ENCODE results near the gene CCPG1.
"Not testable (repeated sequence)": the region's sequence is repeated elsewhere in the genome, so short reads cannot be mapped to it uniquely, and the experiment has no call there.

Gene CCPG1

GRCh38 chr15:55408976-55409375 lies 817 bp upstream of the CCPG1 start:
- H3K27ac ChIP-seq (ENCODE audit: low read depth, low read length): peak overlapping the region; percentile 21
- H3K4me1 ChIP-seq (ENCODE audit: control insufficient read depth, insufficient read depth, low read length): not testable (repeated sequence)

DNA sequence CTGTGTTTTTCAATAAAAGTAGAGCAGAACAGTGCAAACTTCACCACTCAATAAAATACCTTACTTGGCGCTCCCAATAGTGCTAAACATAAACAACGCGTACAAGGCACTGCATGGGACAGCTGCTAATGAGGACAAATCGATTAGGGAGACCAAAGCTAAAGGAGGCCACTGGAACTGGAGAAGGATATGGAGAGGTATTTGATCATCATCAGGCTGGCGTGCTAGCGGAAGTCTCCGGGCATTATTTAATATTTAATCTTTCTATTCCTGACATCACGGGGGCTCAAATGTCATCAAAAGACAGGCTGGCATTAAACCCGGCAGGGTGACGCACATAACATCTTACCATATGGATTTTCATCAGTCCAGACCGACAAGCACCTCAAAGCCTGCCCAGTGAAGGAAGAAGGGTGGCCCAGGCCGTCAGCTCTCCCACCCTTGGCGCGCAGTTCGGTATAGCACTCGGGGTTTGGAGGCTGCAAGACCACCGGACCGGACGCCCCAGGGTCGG lies 604 bp downstream of the CCPG1 start:
- H3K9ac ChIP-seq (ENCODE audit: low read length): peak overlapping the region; percentile 92
- no peaks in the 10 kb centered on the region for H3K36me3 ChIP-seq (ENCODE audit: control insufficient read depth, insufficient read depth, low read length)
- H3K4me3 ChIP-seq (ENCODE audit: low read length): peak overlapping the region; percentile 99
- no peaks in the 10 kb centered on the region for H3K27me3 ChIP-seq (ENCODE audit: control insufficient read depth, insufficient read depth, low read length)
- H3K4me1 ChIP-seq (ENCODE audit: control insufficient read depth, insufficient read depth, low read length): peaks cover 4% of the 10 kb centered on the region
- H3K27ac ChIP-seq (ENCODE audit: low read depth, low read length): peak overlapping the region; percentile 88

More at GRCh38 chr15:55408976-55409375, 817 bp upstream of the CCPG1 start:
- H3K27me3 ChIP-seq (ENCODE audit: control insufficient read depth, insufficient read depth, low read length); H3K36me3 ChIP-seq (ENCODE audit: control insufficient read depth, insufficient read depth, low read length): not testable (repeated sequence)
- H3K4me3 ChIP-seq (ENCODE audit: low read length): peak overlapping the region; percentile 99
- H3K9ac ChIP-seq (ENCODE audit: low read length): peak overlapping the region; percentile 32

DNA sequence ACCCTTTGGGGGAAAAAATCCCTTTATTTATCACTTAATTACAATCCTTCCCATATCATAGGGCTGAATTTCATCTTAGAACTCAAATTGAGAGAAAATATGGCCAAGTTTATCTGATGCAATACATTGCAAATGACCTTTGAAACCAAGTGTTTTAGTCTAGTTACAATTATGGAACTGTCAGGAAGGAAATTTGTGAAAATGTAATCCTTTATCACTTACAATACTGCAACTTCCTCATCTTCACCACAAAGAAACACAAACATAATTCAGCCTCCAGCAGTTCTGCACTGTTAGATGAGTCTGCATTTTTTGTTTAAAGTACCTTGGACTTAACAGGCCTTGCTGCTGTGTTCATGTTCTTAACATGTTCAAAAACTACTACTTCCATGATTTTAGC lies 4.6 kb downstream of the CCPG1 start:
- Histone ChIP-seq H3K27me3 (ENCODE audit: control insufficient read depth, insufficient read depth, low read length) (no peaks in the 10 kb centered on the region), H3K4me1 (ENCODE audit: control insufficient read depth, insufficient read depth, low read length) (peaks cover under 1% of the 10 kb centered on the region), H3K36me3 (ENCODE audit: control insufficient read depth, insufficient read depth, low read length) (no peaks in the 10 kb centered on the region), H3K9ac (ENCODE audit: low read length) (no peak overlapping the region), H3K4me3 (ENCODE audit: low read length) (no peak overlapping the region), H3K27ac (ENCODE audit: low read depth, low read length) (no peak overlapping the region)

DNA sequence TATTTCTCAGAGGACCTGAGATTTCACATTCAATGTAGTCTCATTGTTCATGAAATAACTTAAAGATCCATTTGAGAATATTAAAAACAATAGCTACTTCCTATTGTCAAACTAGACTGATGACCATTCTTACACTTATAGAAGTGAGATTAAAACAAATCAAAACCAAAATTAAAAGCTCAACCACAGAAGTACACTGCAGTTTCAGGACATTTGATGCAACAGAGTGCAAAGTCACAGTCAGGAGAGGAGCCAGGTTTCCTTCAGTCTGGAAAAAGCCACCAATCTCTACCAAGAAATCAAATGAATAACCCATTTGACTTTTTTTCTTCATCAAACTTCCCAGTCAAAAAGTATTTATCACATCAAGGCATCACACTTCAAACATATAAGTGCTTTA lies 5.5 kb downstream of the CCPG1 start:
- H3K4me3 ChIP-seq (ENCODE audit: low read length): no peak overlapping the region
- no peaks in the 10 kb centered on the region for H3K36me3 ChIP-seq (ENCODE audit: control insufficient read depth, insufficient read depth, low read length)
- no peak overlapping the region for H3K9ac ChIP-seq (ENCODE audit: low read length)
- no peaks in the 10 kb centered on the region for H3K27me3 ChIP-seq (ENCODE audit: control insufficient read depth, insufficient read depth, low read length)
- H3K27ac ChIP-seq (ENCODE audit: low read depth, low read length): no peak overlapping the region
- no peaks in the 10 kb centered on the region for H3K4me1 ChIP-seq (ENCODE audit: control insufficient read depth, insufficient read depth, low read length)

DNA sequence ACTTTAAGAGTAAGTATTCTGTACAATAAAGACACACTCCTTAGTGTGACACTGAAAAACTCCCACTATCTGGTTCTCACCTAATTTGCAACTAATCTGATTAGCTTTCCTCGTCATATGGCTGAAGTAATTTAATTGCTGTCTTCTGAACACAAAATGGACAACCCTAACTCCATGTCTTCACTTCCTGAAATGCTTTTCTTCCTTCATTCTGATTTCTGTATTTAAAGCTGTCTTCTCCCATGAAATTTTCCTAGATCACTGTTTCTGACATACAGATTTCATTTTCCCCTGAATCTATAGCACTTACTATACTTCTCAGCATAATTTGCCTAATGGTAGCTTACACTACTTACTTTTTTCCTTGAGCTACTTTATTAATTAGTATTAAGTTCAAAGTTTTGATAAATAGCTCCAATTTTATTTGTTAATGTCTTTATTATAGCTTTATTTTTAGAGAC lies 6.3 kb downstream of the CCPG1 start:
- no peak overlapping the region for H3K4me3 ChIP-seq (ENCODE audit: low read length)
- H3K9ac ChIP-seq (ENCODE audit: low read length): no peak overlapping the region
- H3K27me3 ChIP-seq (ENCODE audit: control insufficient read depth, insufficient read depth, low read length): no peaks in the 10 kb centered on the region
- H3K4me1 ChIP-seq (ENCODE audit: control insufficient read depth, insufficient read depth, low read length): no peaks in the 10 kb centered on the region
- no peak overlapping the region for H3K27ac ChIP-seq (ENCODE audit: low read depth, low read length)
- H3K36me3 ChIP-seq (ENCODE audit: control insufficient read depth, insufficient read depth, low read length): no peaks in the 10 kb centered on the region

- not testable (repeated sequence) for H3K4me3 ChIP-seq (ENCODE audit: low read length); H3K27me3 ChIP-seq (ENCODE audit: control insufficient read depth, insufficient read depth, low read length); H3K27ac ChIP-seq (ENCODE audit: low read depth, low read length); H3K9ac ChIP-seq (ENCODE audit: low read length); H3K36me3 ChIP-seq (ENCODE audit: control insufficient read depth, insufficient read depth, low read length); H3K4me1 ChIP-seq (ENCODE audit: control insufficient read depth, insufficient read depth, low read length)
Measured at GRCh38 chr15:55400050-55400449, 8.1 kb downstream of the CCPG1 start.

DNA sequence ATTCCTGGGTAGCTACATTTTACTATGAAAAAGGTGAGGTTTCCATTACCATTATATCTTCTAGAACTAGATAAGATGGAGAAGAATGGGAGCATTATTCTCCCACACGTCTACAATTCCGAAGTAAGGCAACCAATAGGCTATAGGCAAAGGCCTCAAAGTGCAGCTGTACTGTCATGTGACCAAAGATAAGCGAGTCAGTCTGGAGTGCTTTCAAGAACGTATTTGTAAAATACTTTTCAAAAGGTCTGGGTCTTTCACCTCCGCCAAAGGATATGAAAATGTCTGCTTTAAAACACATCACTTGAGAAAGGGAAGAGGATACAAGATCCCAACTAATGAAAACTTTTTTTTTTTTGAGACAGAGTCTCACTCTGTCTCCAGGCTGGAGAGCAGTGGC lies 9.9 kb downstream of the CCPG1 start:
- Histone ChIP-seq H3K4me3 (ENCODE audit: low read length) (no peak overlapping the region), H3K9ac (ENCODE audit: low read length) (no peak overlapping the region), H3K27me3 (ENCODE audit: control insufficient read depth, insufficient read depth, low read length) (no peaks in the 10 kb centered on the region), H3K36me3 (ENCODE audit: control insufficient read depth, insufficient read depth, low read length) (no peaks in the 10 kb centered on the region), H3K4me1 (ENCODE audit: control insufficient read depth, insufficient read depth, low read length) (no peaks in the 10 kb centered on the region), H3K27ac (ENCODE audit: low read depth, low read length) (no peak overlapping the region)

DNA sequence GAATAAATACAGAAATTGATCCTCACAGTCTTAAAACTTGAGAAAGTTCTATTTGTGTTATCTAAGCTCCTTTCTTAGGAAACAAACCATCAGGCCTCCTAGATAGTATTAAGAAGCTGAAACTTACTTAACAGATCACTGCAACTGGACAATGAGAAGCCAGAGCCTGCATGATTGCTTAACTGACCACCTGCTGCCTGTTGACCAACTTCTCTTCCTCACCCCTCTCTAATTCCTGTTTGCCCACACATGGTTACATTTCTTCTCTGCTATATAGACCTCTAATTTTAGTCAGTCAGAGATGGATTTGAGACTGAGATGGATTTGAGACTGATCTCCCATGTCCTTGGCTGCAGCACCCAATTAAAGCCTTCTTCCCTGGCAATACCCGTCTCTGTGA lies 13.5 kb downstream of the CCPG1 start:
- Histone ChIP-seq H3K4me3 (ENCODE audit: low read length) (no peak overlapping the region), H3K4me1 (ENCODE audit: control insufficient read depth, insufficient read depth, low read length) (no peaks in the 10 kb centered on the region), H3K36me3 (ENCODE audit: control insufficient read depth, insufficient read depth, low read length) (no peaks in the 10 kb centered on the region), H3K27ac (ENCODE audit: low read depth, low read length) (no peak overlapping the region), H3K27me3 (ENCODE audit: control insufficient read depth, insufficient read depth, low read length) (no peaks in the 10 kb centered on the region), H3K9ac (ENCODE audit: low read length) (no peak overlapping the region)

DNA sequence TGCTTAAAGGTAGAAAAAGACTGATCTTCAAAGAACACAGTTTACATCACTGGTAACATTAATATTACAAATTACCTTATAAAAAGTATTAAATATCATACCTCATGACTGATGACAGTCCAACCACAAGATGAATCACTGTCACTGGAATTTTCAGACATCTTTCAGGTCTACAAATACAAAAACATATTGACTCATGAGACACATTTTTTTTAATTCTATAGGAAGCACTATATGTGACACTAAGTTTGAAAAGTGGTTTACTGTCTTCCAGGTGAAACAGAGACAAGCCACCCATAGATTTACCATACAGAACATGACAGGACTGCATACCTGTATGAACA lies 18.9 kb downstream of the CCPG1 start:
- Histone ChIP-seq H3K27me3 (ENCODE audit: control insufficient read depth, insufficient read depth, low read length) (no peaks in the 10 kb centered on the region), H3K36me3 (ENCODE audit: control insufficient read depth, insufficient read depth, low read length) (peaks cover 10% of the 10 kb centered on the region), H3K27ac (ENCODE audit: low read depth, low read length) (no peak overlapping the region), H3K9ac (ENCODE audit: low read length) (no peak overlapping the region), H3K4me3 (ENCODE audit: low read length) (no peak overlapping the region), H3K4me1 (ENCODE audit: control insufficient read depth, insufficient read depth, low read length) (no peaks in the 10 kb centered on the region)

DNA sequence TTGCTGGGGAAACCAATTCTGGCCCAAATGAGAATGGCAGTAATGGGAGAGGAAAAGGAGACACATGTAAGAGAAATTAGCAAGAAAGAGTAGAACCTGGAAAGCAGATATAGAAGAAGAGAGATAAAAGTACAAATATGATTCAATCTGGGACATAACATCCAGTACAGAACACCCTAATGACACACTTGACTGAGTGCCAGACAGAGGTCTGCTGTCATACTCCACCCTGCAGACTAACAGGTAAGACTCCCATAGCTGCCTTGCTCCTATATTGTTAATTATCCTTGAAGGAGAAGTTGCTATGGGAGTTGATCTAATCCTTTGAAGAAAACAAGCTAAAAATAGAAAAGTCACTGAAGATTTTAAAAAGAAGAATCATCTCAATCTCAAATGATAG lies 21.1 kb downstream of the CCPG1 start:
- H3K27me3 ChIP-seq (ENCODE audit: control insufficient read depth, insufficient read depth, low read length): no peaks in the 10 kb centered on the region
- H3K4me1 ChIP-seq (ENCODE audit: control insufficient read depth, insufficient read depth, low read length): no peaks in the 10 kb centered on the region
- no peak overlapping the region for H3K9ac ChIP-seq (ENCODE audit: low read length)
- H3K4me3 ChIP-seq (ENCODE audit: low read length): no peak overlapping the region
- H3K27ac ChIP-seq (ENCODE audit: low read depth, low read length): no peak overlapping the region
- peaks cover 10% of the 10 kb centered on the region for H3K36me3 ChIP-seq (ENCODE audit: control insufficient read depth, insufficient read depth, low read length)

DNA sequence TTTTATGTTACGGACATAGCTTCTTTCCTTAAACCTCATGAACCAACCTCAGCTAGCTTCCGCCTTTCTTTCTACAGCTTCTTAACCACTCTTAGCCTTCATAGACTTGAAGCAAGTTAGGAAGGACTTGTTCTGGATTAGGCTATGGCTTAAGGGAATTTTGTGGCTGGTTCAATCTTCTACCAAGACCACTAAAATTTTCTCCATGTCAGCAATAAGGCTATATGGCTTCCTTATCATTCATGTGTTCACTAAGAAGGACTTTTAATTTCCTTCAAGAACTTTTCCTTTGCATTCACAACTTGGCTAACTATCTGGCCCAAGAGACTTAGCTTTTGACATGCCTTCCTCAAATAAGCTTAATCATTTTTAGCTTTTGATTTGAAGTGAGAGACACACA lies 24.5 kb downstream of the CCPG1 start:
- Histone ChIP-seq H3K4me3 (ENCODE audit: low read length) (no peak overlapping the region), H3K9ac (ENCODE audit: low read length) (no peak overlapping the region), H3K27me3 (ENCODE audit: control insufficient read depth, insufficient read depth, low read length) (no peaks in the 10 kb centered on the region), H3K27ac (ENCODE audit: low read depth, low read length) (no peak overlapping the region), H3K36me3 (ENCODE audit: control insufficient read depth, insufficient read depth, low read length) (peaks cover 12% of the 10 kb centered on the region), H3K4me1 (ENCODE audit: control insufficient read depth, insufficient read depth, low read length) (no peaks in the 10 kb centered on the region)

DNA sequence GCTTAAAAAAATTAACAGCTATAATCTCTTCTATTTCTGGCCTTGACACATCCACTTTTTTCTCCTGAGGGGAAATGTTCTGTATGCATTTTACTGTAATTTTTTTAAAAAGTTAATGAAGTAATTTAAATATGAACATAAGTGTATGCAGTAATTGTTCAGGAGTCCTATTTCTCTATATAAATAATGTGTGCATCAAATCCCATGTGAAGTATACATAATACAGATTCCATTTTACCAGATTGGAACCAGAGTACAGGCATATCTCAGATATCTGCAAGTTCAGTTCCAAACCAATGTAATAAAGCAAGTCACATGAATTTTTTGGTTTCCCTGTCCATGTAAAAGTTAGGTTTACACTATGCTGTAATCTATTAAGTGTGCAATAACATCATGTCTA lies 26.6 kb downstream of the CCPG1 start:
- peaks cover 7% of the 10 kb centered on the region for H3K36me3 ChIP-seq (ENCODE audit: control insufficient read depth, insufficient read depth, low read length)

DNA sequence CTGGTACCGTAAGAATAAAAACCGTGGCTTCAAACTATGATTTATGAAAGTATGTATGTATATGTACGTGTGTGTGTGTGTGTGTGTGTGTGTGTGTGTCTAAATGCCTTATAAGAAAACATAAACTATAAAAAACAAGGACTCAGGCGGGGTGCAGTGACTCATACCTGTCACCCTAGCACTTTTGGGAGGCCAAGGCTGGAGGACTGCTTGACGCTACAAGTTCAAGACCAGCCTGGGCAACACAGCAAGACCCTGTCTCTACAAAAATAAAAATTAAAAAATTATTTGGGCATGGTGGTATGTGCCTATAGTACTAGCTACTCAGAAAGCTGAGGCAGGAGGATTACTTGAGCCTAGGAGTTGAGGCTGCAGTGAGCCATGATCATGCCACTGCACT lies 29.1 kb downstream of the CCPG1 start:
- H3K4me1 ChIP-seq (ENCODE audit: control insufficient read depth, insufficient read depth, low read length): no peaks in the 10 kb centered on the region
- no peak overlapping the region for H3K9ac ChIP-seq (ENCODE audit: low read length)
- H3K27me3 ChIP-seq (ENCODE audit: control insufficient read depth, insufficient read depth, low read length): no peaks in the 10 kb centered on the region
- no peak overlapping the region for H3K4me3 ChIP-seq (ENCODE audit: low read length)
- H3K27ac ChIP-seq (ENCODE audit: low read depth, low read length): no peak overlapping the region
- peaks cover 2% of the 10 kb centered on the region for H3K36me3 ChIP-seq (ENCODE audit: control insufficient read depth, insufficient read depth, low read length)

More for the DNA sequence above, 26.6 kb downstream of the CCPG1 start:
- H3K9ac ChIP-seq (ENCODE audit: low read length): no peak overlapping the region
- H3K4me3 ChIP-seq (ENCODE audit: low read length): no peak overlapping the region
- no peaks in the 10 kb centered on the region for H3K27me3 ChIP-seq (ENCODE audit: control insufficient read depth, insufficient read depth, low read length)
- no peak overlapping the region for H3K27ac ChIP-seq (ENCODE audit: low read depth, low read length)
- H3K4me1 ChIP-seq (ENCODE audit: control insufficient read depth, insufficient read depth, low read length): no peaks in the 10 kb centered on the region

Measured in rectal smooth muscle tissue (tissue), 1 donor.